Adrenal gland (tissue), 5 donors: Measurements from ENCODE around the gene MT1B.

Source experiments
- CTCF ChIP-seq, 6 experiments: fragments of 450-650 bp in 4 of 6; fragments of 200-600 bp in 2 of 6; sonication (generic) in 1 of 6; IDR thresholded peaks; 1 replicate in 5 of 6; 2 replicates in 1 of 6; pipeline versions ENCODE4 v1.5.1 to v1.8.0; 2016 to 2021; ENCODE audit warnings: antibody characterized with exemption in 6 of 6, mild to moderate bottlenecking in 2 of 6, moderate library complexity in 1 of 6
- POLR2A ChIP-seq, 2 donors: fragments of 450-650 bp; IDR thresholded peaks; one replicate each; pipeline ENCODE4 v1.6.1; 2017; ENCODE audit warnings: antibody characterized with exemption in 2 of 2, mild to moderate bottlenecking in 2 of 2, moderate library complexity in 1 of 2
- donor health status: DM: no; HTN: no; CAD: no.

- TF ChIP-seq CTCF (IDR thresholded peaks at IDR 0.05): no peak
- no peak for TF ChIP-seq POLR2A (IDR thresholded peaks at IDR 0.05)
These were observed 38.0 kb upstream of the MT1B start for GRCh38 chr16:56613706-56614105.
